ENCODE results near the gene SERGEF.

SERGEF gene

GRCh38 chr11:17782603-17783337 lies 230.1 kb downstream of the SERGEF start:
- DNase-seq (ENCODE audit: low read depth): no peak

DNA sequence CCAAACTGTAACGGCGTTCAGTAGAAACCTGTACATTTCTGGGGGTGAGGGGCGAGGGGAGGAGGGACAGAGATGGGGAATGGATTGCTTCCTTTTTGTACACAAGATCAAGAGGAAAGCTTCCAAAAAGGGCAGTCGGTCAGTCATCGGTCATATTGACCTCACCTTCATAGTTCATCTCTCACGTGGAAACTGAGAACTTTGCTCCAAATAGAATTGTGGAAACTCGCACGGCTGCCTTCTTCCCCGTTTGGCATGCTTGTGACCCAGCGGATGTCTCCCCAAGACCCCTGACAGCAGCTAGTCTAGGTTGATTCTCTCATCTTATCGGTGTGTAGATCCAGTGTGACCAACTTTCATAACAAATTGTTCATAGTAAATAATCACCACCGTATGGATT lies 230.7 kb downstream of the SERGEF start:
- no peak for DNase-seq (ENCODE audit: low read depth)

DNA sequence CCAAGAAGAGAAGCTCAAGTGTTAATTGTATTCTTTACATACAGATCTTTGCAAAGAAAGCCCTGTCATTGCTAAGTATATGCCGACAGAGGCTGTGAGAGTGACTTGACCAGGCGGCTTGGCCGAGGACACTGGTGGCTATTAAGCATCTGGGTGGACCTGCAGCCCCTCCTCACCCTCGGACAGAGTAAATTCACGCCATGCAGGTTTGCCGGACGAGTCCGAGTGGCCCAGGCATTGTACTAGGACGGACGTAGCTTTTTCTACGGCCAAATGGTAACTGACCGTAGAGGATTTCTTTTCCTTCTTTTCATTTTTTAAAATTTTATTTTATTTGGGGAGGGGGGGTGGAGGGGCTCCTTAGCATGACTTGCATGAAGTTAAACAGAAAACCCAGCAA lies 231.2 kb downstream of the SERGEF start:
- DNase-seq (ENCODE audit: low read depth): no peak

DNA sequence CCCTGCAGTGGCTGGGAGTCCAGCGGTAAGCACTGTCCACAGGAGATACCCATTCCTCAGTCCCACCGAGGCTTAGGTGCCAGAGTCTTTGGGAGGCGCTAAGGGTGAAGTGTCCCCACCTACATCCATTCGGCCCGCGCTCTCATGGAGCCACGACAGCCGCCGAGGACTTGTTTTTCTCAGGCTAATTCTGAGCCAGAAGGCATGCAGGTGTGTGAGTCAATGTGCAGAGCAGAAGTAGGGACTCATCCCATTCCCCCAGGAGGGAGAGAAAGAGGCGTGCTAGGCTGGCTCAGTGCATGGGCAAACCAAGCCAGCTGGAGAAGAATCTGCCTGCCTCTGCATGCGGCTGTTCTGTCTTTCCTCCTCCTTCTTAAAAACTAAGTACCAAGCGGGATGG lies 231.6 kb downstream of the SERGEF start:
- no peak for DNase-seq (ENCODE audit: low read depth)

DNA sequence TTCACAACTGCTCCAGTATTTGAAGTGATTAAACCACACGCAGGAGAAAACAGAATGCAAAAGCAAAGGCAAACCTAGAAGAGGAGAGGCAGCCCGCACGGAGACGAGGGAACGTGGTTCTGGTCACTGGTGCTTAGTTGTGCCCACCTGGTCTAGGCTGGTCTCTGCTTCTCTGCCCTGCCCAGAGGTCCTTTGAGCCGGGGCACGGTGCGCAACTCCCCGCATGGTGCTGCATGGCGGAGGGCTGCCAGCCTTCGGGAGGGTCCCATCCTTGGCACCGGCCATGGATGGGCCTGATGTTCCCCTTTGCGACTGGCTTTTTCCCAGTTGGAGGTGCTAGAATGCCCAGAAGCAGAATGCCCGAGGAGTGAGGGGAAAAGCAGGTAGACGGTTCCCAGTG lies 232.2 kb downstream of the SERGEF start:
- no peak for DNase-seq (ENCODE audit: low read depth)

- no peak for DNase-seq (ENCODE audit: low read depth)
Measured at GRCh38 chr11:17779861-17780594, 232.8 kb downstream of the SERGEF start.

- no peak for DNase-seq (ENCODE audit: low read depth)
Measured at GRCh38 chr11:17778956-17779860, 233.6 kb downstream of the SERGEF start.

DNA sequence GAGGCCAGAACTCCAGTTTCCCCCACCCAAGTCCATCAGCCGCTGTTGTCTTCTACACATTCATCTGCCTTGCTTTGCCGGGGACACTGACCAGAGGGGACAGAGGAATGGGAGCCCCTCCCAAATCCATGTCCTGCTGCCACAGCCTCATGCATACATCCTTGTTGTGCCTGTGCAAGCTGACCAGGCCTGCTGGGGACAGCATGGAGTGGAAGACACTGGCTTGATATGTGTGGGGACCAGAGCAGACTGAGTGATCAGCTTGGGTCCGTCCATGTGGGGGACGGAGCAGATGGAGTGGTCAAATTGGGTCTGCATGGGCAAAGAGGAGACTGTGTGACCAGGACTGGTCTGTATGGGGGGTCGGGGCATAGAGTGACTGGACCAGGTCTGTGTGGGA lies 234.5 kb downstream of the SERGEF start:
- no peak for DNase-seq (ENCODE audit: low read depth)

DNA sequence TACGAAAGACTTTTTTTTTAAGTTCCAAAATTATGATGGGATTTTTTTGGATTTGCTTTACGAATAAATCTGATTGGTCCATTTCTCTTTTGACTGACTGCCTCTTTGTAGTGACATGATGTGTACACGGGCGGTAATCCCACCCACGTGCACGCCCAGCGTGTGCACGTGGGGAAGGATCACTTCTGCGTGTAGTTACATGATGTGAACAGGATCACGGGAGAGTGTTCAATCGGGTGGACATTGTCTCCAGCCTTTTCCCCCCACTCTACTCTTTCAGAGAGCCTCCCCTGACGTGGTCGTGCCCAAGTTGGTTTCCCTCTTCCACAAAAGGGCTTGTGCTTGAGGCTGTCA lies 235.1 kb downstream of the SERGEF start:
- DNase-seq (ENCODE audit: low read depth): no peak

DNA sequence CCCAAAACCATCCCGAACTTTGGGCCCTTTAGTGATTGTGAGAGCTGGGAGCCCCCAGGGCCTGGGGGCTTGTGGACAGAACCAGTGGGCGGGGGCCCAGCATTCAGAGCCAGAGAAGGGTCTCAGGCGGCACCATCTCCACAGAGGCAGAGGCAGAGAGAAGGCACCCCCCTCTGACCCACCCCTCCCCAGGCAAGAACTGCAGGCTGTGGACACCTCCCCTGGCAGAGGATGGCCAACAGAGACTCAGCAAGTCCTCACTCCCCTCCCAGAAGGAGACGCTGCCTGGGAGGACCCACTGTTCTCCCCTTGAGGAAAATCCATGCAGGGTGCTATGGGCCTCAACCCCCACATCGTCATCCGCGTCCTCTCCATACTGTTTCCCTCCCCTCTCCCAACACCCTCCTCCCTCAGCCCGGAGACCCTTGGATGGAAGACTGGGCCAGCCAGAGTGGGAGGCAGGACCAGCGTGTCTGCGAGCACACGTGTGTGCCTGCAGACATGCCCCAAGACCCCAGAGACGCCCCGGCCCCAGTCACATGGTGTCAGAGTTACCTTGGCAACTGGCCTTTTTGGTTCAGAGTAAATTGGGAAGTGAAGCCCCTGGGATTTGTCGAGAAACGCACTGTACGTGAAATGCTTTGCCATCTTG lies 235.6 kb downstream of the SERGEF start:
- no peak for DNase-seq (ENCODE audit: low read depth)

GRCh38 chr11:17776212-17776875 lies 236.5 kb downstream of the SERGEF start:
- DNase-seq (ENCODE audit: low read depth): no peak

GRCh38 chr11:17775507-17776211 lies 237.2 kb downstream of the SERGEF start:
- DNase-seq (ENCODE audit: low read depth): no peak

- DNase-seq (ENCODE audit: low read depth): no peak
Measured at GRCh38 chr11:17775035-17775348, 237.9 kb downstream of the SERGEF start.

DNA sequence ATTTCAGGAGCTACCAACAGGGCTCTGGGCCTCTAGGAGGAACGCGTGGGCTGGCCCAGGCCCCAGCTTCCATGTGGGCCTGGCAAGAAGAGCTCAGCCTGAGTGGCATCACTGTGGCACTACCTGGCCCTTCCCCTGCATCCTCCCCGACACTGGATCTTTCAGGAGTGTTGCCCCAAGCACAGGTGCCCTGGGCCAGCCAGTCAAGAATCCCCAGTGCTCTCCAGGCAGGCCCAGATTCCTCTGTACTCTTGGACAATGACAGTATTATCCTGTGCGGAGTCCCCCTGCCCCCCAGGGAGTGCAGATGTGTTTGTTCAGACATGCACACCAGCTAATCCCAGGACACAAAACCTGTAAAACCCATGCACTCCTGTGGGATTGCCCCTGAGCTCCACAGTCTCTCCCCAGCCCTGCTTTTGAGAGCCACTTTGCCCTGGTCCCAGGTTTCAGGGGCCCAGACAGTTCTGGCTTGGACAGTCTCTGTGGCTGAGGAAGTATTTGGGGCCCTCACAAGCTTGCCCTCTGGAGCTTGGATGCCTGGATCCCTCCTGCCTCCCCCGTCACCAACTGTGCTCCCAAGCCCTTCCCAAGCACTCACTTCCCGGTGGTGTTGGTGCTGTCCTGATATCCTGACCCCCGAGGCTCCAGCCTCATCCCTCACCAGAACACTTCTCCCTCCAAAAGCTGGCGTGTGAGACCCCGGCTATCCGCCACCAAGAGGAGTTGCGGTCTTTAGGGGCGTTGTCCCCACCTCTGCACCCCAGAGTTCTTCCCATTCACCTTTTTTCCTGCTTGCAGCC lies 238.4 kb downstream of the SERGEF start:
- DNase-seq (ENCODE audit: low read depth): no peak

DNA sequence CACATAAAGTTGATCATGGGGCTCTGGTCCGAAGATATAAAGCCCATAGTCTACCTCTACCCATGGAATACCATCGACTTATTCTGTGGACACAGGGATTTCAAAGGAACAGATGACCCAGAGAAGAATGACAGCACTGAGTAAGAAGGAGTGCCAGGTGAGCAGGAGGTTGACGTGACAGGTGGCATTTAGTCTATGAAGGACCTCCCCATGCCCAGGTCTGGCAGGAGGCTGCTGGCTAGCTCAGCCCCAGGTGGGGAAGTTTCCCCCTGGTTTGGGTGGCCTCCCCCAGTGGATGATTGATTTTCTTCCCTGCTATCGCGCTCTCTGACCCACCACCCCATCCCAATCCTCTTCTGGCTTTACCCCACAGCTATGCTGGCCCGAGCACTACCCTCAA lies 239.2 kb downstream of the SERGEF start:
- no peak for DNase-seq (ENCODE audit: low read depth)

GRCh38 chr11:17772704-17773600 lies 239.9 kb downstream of the SERGEF start:
- DNase-seq (ENCODE audit: low read depth): no peak

GRCh38 chr11:17771841-17772401 lies 240.9 kb downstream of the SERGEF start:
- DNase-seq (ENCODE audit: low read depth): no peak

- DNase-seq (ENCODE audit: low read depth): no peak
Measured at GRCh38 chr11:17771415-17771814, 241.4 kb downstream of the SERGEF start.

DNA sequence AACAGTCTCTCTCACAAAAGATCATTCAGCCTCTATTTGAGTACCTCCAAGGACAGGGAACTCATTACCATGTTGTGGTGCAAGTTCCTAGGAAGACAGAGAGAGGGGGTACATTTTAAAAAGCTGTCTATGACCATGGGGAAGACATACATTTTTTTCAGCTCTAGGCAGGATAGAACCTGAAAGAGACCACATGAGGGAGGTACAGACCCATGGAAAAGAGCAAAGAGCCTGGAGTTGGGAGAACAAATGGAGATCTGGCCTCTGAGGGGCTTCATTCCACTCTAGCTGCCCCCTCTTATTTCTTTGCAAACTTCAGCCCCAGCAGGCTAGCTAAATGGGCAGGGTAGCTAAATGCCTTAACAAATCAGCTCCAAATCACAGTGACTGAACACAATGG lies 241.9 kb downstream of the SERGEF start:
- no peak for DNase-seq (ENCODE audit: low read depth)

All from GM04503 (cell line).